RWPE1 (cell line): ENCODE data around the gene PTPRN2.

Source experiments
- CTCF ChIA-PET: fragments of 350-600 bp; sonication (Branson Sonifier 250); formaldehyde crosslinking; extraction: SDS; loops from one replicate; lab custom pipeline; 2021; lab: Yijun Ruan, JAX
- POLR2A ChIA-PET: fragments of 400-600 bp; formaldehyde crosslinking; extraction: SDS; loops from one replicate; lab custom pipeline; 2020; ENCODE audit warnings: antibody characterized with exemption; ENCODE audit not compliant: low non-redundant PET; lab: Yijun Ruan, JAX
- DNase-seq: peaks from one replicate; pipeline ENCODE4 v3.0.0; 2012; ENCODE audit warnings: low spot score
- H3K27ac ChIP-seq: fragments of 450-650 bp; 2 replicates; pipeline ENCODE4 v1.5.1; 2017
- CTCF ChIP-seq: fragments of 450-650 bp; conservative IDR thresholded peaks from 2 replicates; pipeline ENCODE4 v1.5.1; 2017; ENCODE audit warnings: low read depth, mild to moderate bottlenecking

The PTPRN2 gene

GRCh38 chr7:158396301-158396905 lies 191.2 kb downstream of the PTPRN2 start:
- CTCF ChIA-PET: interaction anchor here (0.6 kb wide), 1 partner anchor 212 kb away, joined by 3 read pairs; no protein-coding TSS in a partner anchor
- TF ChIP-seq CTCF: no peak
- POLR2A ChIA-PET: no interaction called here
- peak overlapping the region; percentile 47 for H3K27ac ChIP-seq
- no peak for DNase-seq

- no peak for DNase-seq
- CTCF ChIA-PET: interaction anchor here (0.6 kb wide), 1 partner anchor 212 kb away, joined by 3 read pairs; no protein-coding TSS in a partner anchor
Observed at GRCh38 chr7:158395780-158396278, 191.8 kb downstream of the PTPRN2 start.

DNA sequence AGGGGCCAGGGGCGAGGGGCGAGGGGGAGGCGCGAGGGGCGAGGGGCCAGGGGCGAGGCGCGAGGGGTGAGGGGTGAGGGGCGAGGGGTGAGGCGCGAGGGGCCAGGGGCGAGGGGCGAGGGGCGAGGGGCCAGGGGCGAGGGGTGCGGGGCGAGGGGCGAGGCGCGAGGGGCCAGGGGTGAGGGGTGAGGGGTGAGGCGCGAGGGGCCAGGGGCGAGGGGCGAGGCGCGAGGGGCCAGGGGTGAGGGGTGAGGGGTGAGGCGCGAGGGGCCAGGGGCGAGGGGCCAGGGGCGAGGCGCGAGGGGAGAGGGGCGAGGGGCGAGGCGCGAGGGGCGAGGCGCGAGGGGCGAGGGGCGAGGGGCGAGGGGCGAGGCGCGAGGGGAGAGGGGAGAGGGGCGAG lies 192.3 kb downstream of the PTPRN2 start:
- ChIA-PET CTCF (no interaction called here), POLR2A (no interaction called here)
- no peak overlapping the region for H3K27ac ChIP-seq
- no peak for TF ChIP-seq CTCF
- no peak for DNase-seq

More at GRCh38 chr7:158395780-158396278, 191.8 kb downstream of the PTPRN2 start:
- POLR2A ChIA-PET: no interaction called here
- no peak for TF ChIP-seq CTCF
- peak overlapping the region; percentile 47 for H3K27ac ChIP-seq

- DNase-seq: peak; percentile 27
- POLR2A ChIA-PET: no interaction called here
- H3K27ac ChIP-seq: no peak overlapping the region
Observed at GRCh38 chr7:158394936-158395335, 192.7 kb downstream of the PTPRN2 start.

DNA sequence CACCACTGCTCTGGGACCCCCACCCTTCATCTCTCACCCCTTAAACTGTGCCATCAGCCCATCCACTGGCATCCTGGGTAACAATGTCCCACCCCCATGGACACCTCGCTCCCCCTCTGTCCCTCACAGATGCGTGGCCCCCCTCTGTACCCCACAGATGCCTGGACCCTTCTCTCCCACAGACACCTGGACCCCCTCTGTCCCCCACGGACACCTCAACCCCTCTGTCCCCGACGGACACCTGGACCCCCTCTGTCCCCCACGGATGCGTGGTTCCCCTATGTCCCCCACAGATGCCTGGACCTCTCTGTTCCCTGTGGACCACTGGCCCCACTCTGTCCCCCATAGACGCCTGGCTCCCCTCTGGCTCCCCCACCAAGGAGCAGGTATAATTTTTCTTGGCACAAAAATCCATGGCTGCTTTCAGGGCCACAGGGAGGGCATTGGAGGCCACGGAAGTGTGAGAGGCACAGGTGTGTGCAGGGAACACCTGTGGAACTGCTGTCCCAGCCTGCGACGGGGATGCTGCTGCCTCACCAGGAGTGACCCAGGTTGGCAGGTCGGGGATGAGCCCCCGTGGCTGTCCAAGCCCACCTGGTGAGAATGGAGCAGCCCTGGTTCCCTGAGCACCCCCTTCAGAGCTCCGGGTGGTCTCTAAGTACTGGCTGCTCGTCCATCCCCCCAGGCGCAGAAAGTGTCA lies 193.5 kb downstream of the PTPRN2 start:
- TF ChIP-seq CTCF: no peak

More at GRCh38 chr7:158394936-158395335, 192.7 kb downstream of the PTPRN2 start:
- CTCF ChIA-PET: no interaction called here
- peak; percentile 56 for TF ChIP-seq CTCF

DNA sequence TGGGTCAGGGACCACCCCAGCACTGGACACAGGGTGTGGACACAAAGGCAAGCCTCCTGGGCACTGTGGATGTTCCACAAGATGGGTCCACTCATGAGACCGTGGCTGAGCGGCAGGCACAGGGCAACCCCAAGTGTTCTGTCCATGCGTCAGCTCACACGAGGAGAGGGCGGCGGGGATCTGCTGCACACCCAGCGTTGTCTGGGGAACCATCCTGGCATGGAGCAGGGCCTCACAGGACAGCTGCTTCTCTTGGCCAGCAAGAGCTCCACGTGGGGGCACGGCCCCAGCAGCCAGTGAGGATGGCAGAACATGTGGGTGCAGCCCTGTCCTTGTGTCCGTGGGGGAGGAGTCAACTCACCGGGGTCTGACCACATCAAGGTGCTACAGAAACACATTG lies 195.4 kb downstream of the PTPRN2 start:
- no peak for TF ChIP-seq CTCF
- POLR2A ChIA-PET: no interaction called here
- no peak overlapping the region for H3K27ac ChIP-seq
- CTCF ChIA-PET: no interaction called here
- DNase-seq: no peak

More for the DNA sequence above, 193.5 kb downstream of the PTPRN2 start:
- no peak overlapping the region for H3K27ac ChIP-seq
- ChIA-PET POLR2A (no interaction called here), CTCF (no interaction called here)
- no peak for DNase-seq
